Neuron (in vitro differentiated cells): ENCODE data around the gene CHCHD3.

Source experiments
- H2AFZ ChIP-seq: one replicate; pipeline ENCODE4 v1.6.1; 2013; ENCODE audit warnings: low read depth, mild to moderate bottlenecking, inconsistent platforms, low read length, moderate library complexity
- H3K27me3 ChIP-seq: one replicate; pipeline ENCODE4 v1.6.1; 2013; ENCODE audit warnings: low read length; ENCODE audit not compliant: insufficient read depth
- H3K36me3 ChIP-seq: one replicate; pipeline ENCODE4 v1.6.1; 2013; ENCODE audit warnings: low read length; ENCODE audit not compliant: insufficient read depth
- H3K4me1 ChIP-seq: one replicate; pipeline ENCODE4 v1.6.1; 2013; ENCODE audit warnings: low read length; ENCODE audit not compliant: insufficient read depth
- H3K4me3 ChIP-seq: 2 replicates; pipeline ENCODE4 v1.5.1; 2013; ENCODE audit warnings: mild to moderate bottlenecking, low read length, moderate library complexity
- H3K9me3 ChIP-seq: one replicate; pipeline ENCODE4 v1.6.1; 2013; ENCODE audit warnings: low read length

Gene CHCHD3

DNA sequence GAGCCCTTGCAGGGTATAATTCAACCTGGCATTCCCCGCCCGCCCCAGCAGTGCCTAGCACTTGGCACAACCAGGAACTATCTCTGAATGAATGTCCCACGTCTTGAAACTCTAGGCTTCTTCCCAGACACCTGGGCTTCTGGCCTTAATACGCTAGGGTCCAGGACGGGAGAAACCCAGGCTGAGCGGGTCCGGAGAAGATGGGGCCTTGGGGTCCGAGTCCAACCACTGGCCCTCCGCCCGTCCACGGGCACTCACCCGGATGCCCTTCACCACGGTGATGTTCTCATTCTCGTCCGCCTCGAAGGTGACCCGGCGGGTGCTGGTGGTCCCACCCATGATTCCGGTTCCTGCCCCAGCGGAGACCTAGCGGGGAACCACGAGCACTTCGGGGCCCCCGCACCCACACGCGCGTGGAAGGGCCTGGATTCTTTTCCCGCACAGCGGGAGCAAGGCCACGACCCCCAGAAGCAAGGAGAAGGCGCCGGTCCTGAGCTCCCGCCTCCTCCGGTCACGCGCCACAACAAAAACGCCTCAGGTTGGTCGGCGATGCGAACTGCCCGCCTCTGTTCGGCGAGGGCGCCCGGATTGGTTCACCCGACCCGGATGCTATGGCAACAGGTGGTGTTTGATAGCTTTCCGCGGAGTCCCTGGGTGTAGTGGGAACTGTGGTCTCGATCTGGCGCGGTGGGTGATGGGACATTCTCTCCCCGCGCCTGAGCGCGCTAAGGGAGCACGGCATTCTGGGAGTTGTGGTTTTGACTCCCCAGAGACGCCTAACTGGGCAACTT is at the start of gene CHCHD3:
Gene CHCHD3, minus strand, starts transcription at position 492 of the 791 bp plus-strand sequence. Its CDS starts 153 bp downstream, at position 339.
- H3K4me1 ChIP-seq: peaks cover 14% of the 10 kb centered on the region
- H3K9me3 ChIP-seq: no peaks in the 10 kb centered on the region
- H3K4me3 ChIP-seq: peak within 1 kb of the TSS; percentile 84
- peak within 1 kb of the TSS; percentile 81 for H2AFZ ChIP-seq
- no peaks in the 10 kb centered on the region for H3K27me3 ChIP-seq
- H3K36me3 ChIP-seq: peaks cover 8% of the 10 kb centered on the region

DNA sequence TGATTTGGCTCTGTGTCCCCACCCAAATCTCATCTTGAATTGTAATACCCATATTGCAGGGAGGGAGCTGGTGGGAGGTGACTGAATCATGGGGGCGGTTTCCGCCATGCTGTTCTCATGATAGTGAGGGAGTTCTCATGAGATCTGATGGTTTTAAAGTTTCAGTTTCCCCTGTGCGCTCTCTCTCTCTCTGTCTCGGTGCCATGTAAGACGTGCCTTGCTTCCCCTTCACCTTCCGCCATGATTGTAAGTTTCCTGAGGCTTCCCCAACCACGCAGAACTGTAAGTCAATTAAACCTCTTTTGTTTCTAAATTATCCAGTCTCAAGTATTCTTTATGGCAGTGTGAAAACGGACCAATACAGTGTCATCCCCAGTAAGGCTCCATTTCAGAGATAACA is 48.3 kb upstream of the CHCHD3 start:
- Histone ChIP-seq H3K9me3 (no peaks in the 10 kb centered on the region), H3K4me3 (no peak overlapping the region), H3K4me1 (no peaks in the 10 kb centered on the region), H2AFZ (no peak overlapping the region), H3K27me3 (peaks cover 2% of the 10 kb centered on the region), H3K36me3 (no peaks in the 10 kb centered on the region)

DNA sequence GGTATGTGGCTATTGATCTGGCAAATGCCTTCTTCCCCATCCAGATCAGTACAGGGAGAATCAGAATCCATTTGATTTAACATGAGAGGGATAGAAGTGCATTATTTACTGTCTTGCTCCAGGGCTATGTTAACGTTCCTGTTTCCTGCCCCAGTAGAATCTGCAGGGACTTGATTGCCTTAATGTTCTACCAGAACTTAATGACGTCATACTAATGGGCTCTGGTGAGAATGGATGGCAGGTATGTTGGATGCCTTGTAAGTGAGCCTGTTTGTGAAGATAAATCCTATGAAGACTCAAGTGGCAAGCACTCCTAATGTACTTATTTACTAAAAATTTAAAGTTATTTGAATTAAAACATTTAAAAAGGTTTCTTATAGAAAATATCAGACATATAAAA is 44.5 kb upstream of the CHCHD3 start:
- Histone ChIP-seq H2AFZ (no peak overlapping the region), H3K4me3 (no peak overlapping the region), H3K27me3 (no peaks in the 10 kb centered on the region), H3K36me3 (no peaks in the 10 kb centered on the region), H3K9me3 (no peaks in the 10 kb centered on the region), H3K4me1 (no peaks in the 10 kb centered on the region)

DNA sequence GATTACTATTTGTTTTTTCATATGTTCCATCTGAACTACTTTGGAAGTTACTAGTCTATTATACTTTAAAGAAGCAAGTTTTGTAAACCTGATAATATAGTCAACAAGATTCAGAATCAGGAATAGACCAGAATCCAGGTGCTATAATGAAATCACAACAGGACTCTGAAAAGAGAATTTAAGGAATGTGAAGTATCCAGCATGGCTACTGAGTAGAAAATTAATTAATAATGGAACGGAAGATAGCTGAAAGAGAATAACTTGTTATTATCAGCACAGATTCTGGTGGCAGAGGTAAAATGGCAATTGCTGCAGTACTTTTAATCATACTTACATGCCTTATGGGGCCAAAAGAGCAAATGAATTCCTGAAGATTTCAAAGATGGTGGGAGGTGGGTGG is 43.1 kb upstream of the CHCHD3 start:
- H2AFZ ChIP-seq: no peak overlapping the region
- no peaks in the 10 kb centered on the region for H3K9me3 ChIP-seq
- no peaks in the 10 kb centered on the region for H3K4me1 ChIP-seq
- H3K27me3 ChIP-seq: no peaks in the 10 kb centered on the region
- H3K4me3 ChIP-seq: no peak overlapping the region
- H3K36me3 ChIP-seq: no peaks in the 10 kb centered on the region

DNA sequence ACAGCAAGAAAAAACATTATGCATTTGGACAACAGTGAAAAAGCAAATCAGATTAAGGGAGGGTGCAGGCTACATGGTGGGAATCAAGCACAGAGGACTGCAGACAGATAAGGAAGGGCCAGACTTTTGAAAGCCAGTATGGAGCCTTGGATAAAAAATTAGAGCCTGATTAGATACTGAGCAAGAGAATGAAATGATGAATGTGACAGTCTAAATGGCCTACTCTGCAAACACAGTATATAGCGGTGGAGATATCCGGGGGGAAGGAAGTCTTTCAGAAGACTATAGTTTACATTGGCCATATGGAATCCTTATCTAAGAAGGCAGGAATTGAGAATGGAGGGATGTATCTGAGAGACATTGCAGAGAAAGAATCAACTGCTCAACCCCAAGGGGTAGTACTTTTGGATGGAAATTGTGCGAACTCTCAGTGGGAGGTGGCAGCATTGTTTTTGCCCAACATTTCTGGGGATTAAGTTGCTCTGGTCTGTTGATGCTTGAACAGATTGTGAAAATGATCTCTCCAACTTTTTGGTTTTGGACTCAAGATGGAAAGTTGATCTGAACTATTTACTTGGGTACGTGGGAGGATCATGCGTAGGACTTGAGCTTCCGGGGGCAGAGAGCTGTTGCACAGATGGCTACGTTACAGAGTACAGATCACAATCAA is 39.4 kb upstream of the CHCHD3 start:
- Histone ChIP-seq H2AFZ (no peak overlapping the region), H3K4me3 (no peak overlapping the region), H3K27me3 (no peaks in the 10 kb centered on the region), H3K36me3 (no peaks in the 10 kb centered on the region), H3K4me1 (no peaks in the 10 kb centered on the region), H3K9me3 (no peaks in the 10 kb centered on the region)

DNA sequence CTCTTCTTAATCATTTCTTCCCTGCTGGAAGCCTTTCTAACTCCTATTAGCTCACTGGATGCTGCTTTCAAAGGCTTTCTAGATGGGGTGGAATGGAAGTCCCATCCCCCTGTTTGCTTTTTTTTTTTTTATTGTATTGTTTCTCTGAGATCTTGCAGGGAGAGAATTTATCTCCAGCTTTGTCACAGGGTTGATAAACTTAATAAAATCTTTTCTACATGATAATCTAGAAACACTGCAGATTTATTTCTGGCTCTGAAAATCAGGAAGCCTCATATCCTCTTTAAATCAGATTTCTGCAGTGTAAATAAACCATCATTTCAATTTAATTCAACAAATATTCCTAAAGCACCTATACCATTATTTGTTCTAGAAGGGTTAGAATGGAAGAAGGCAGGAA is 37.2 kb upstream of the CHCHD3 start:
- H2AFZ ChIP-seq: no peak overlapping the region
- no peaks in the 10 kb centered on the region for H3K4me1 ChIP-seq
- H3K9me3 ChIP-seq: no peaks in the 10 kb centered on the region
- no peak overlapping the region for H3K4me3 ChIP-seq
- H3K27me3 ChIP-seq: no peaks in the 10 kb centered on the region
- no peaks in the 10 kb centered on the region for H3K36me3 ChIP-seq

DNA sequence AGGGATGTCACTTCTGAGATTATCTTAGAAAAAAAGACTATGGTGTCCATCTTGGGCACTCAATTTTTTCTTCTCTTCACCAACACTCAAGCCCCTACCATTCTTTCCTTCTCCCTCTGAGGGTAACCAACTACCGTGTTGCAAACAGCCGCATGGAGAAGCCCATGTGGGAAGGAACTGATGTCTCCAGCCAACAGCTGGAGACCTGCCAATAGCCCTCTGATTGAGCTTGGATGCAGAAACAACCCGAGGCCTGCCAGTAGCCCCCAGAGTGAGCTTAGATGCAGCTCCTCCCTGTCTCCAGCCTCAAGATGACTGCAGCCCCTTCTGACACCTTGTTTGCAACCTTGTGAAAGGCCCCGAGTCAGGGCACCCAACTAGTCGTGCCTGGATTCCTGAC is 36.4 kb upstream of the CHCHD3 start:
- H3K9me3 ChIP-seq: no peaks in the 10 kb centered on the region
- no peak overlapping the region for H3K4me3 ChIP-seq
- H3K4me1 ChIP-seq: no peaks in the 10 kb centered on the region
- H2AFZ ChIP-seq: no peak overlapping the region
- no peaks in the 10 kb centered on the region for H3K27me3 ChIP-seq
- H3K36me3 ChIP-seq: no peaks in the 10 kb centered on the region

DNA sequence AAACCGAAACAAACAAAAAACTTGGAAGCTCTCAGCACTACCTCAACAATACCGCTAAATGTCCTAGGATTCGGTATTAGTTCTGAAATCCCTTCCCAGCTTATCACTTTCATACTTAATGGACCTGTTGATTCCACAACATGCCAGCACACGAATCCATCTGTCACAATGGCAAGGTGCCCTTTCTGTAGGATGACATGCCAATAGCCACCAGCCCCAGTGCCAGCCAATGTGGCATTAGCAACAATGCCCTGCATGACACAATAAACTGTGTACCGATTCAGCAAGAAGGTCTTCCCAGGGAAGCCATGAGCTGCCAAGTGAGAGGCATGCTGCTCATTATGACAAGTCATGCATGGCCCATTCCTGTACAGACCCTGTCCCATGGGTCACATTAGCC is 35.6 kb upstream of the CHCHD3 start:
- Histone ChIP-seq H3K9me3 (no peaks in the 10 kb centered on the region), H3K27me3 (no peaks in the 10 kb centered on the region), H3K4me3 (no peak overlapping the region), H3K4me1 (no peaks in the 10 kb centered on the region), H2AFZ (no peak overlapping the region), H3K36me3 (no peaks in the 10 kb centered on the region)

DNA sequence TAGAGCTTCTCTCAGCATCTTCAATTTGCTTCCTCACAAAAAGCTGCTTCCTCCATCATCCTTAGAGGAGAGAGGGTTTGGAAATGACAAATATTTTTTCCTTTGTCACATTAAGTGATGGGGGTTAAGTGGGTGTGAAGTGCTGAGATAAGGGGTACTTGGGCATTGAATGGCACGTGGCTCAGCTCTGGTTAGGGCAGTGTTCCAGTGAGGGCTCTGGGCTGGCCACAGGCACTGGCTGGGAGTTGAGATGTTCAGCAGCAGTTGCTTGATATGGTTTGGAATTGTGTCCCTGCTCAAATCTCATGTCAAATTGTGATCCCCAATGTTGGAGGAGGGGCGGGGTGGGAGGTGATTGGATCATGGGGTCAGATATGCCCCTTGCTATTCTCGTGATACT is 33.7 kb upstream of the CHCHD3 start:
- no peaks in the 10 kb centered on the region for H3K36me3 ChIP-seq
- H3K4me3 ChIP-seq: no peak overlapping the region
- no peaks in the 10 kb centered on the region for H3K27me3 ChIP-seq
- no peaks in the 10 kb centered on the region for H3K4me1 ChIP-seq
- H3K9me3 ChIP-seq: no peaks in the 10 kb centered on the region
- no peak overlapping the region for H2AFZ ChIP-seq

DNA sequence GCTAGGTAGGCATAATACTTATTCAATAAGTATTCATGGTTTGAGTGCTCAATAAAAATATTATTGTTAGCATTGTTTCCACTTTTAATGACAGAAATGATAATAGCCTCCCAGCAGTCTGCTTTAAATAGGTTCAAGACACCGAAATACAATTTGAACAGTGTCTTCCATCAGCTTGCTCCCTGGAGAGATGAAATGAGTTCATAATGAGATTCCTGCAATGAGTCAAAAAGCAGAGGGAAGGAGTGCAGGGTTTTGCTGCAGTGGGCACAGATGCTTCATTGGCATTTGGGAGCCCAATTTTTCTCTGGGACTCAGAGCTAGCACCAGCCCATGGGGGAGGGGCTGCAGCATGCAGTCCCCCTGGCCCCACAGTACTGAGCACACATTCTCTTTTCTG is 32.6 kb upstream of the CHCHD3 start:
- no peaks in the 10 kb centered on the region for H3K36me3 ChIP-seq
- no peaks in the 10 kb centered on the region for H3K4me1 ChIP-seq
- no peaks in the 10 kb centered on the region for H3K9me3 ChIP-seq
- H2AFZ ChIP-seq: no peak overlapping the region
- H3K27me3 ChIP-seq: no peaks in the 10 kb centered on the region
- H3K4me3 ChIP-seq: no peak overlapping the region

DNA sequence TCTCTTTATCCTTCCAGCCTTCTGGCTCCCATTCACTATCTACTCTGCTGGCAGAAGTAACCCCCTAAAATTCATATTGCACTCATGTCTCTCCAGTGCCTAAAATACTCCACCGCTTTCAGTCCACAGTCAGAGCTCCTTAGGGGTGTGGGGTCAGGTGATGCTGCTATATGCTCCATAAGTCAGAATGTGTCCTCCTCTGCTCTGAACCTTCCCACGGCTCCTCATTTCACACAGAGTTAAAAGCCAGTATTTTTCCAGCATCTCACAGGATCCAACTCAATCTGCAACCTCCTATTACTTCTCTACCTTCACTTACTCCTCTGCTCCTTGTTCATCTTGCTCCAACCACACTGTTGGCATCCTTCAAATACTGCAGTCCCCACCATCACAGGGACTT is 31.1 kb upstream of the CHCHD3 start:
- no peaks in the 10 kb centered on the region for H3K4me1 ChIP-seq
- no peak overlapping the region for H2AFZ ChIP-seq
- no peaks in the 10 kb centered on the region for H3K9me3 ChIP-seq
- H3K4me3 ChIP-seq: no peak overlapping the region
- no peaks in the 10 kb centered on the region for H3K36me3 ChIP-seq
- no peaks in the 10 kb centered on the region for H3K27me3 ChIP-seq

DNA sequence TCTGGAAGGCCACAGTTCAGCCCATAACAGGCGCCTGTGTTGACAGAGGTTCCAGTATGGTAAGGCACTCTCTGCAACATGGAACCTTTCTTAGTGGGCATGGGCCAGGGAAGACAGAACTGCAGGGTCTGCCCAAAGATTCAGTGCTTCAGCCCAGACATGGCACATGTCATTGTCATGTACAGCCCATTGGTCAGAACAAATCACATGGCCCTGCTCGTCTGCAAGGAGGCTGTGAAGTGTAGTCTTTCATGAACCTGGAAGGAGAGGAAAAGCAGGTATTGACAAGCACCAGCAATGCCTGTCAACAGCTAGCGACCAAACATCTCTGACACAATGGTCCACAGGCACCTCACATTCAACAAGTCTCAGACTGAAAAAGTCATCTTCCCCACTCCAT is 30.4 kb upstream of the CHCHD3 start:
- H2AFZ ChIP-seq: no peak overlapping the region
- H3K4me3 ChIP-seq: no peak overlapping the region
- no peaks in the 10 kb centered on the region for H3K4me1 ChIP-seq
- H3K27me3 ChIP-seq: no peaks in the 10 kb centered on the region
- H3K9me3 ChIP-seq: no peaks in the 10 kb centered on the region
- H3K36me3 ChIP-seq: no peaks in the 10 kb centered on the region

DNA sequence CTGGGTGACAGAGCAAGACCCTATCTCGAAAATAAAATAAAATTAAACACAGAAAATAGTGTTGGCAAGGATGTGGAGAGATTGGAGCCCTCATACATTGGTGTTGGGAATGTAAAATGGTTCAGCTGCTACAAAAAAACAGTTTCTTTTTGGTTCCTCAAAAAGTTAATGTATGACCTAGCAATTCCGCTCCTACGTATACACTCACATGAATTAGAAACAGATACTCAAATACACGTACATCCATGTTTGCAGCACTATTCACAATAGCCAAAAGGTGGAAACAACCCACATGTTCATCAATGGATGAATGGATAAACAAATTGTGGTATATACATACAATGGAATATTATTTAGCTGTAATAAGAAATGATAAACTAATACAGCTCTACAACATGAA is 28.4 kb upstream of the CHCHD3 start:
- Histone ChIP-seq H2AFZ (no peak overlapping the region), H3K4me1 (no peaks in the 10 kb centered on the region), H3K36me3 (no peaks in the 10 kb centered on the region), H3K27me3 (no peaks in the 10 kb centered on the region), H3K9me3 (no peaks in the 10 kb centered on the region), H3K4me3 (no peak overlapping the region)
